Mesenchymal stem cell (in vitro differentiated cells and primary cell): ENCODE results near the gene DNAJC10.
A peak's percentile ranks its signal among the peaks of the same experiment; 100 is the strongest.

Experiments
- DNase-seq: peaks from one replicate; pipeline ENCODE4 v3.0.0-alpha.2; 2013
- H2AFZ ChIP-seq: one replicate; pipeline ENCODE4 v1.6.1; 2013; ENCODE audit warnings: low read depth, mild to moderate bottlenecking, control low read depth, inconsistent platforms, low read length, moderate library complexity
- H2AK5ac ChIP-seq: 2 replicates; pipeline ENCODE4 v1.6.1; 2013; ENCODE audit warnings: low read length, moderate library complexity, mild to moderate bottlenecking, inconsistent platforms; ENCODE audit not compliant: severe bottlenecking
- H2BK120ac ChIP-seq: one replicate; pipeline ENCODE4 v1.6.1; 2013; ENCODE audit warnings: low read depth, mild to moderate bottlenecking, inconsistent platforms, low read length, moderate library complexity
- H2BK12ac ChIP-seq, 2 experiments: one replicate each; pipeline ENCODE4 v1.6.1; 2013; ENCODE audit warnings: inconsistent platforms in 2 of 2, low read length in 2 of 2, mild to moderate bottlenecking in 2 of 2, moderate library complexity in 2 of 2, control low read depth in 1 of 2
- H2BK15ac ChIP-seq: one replicate; pipeline ENCODE4 v1.6.1; 2013; ENCODE audit warnings: mild to moderate bottlenecking, low read depth, inconsistent platforms; ENCODE audit not compliant: poor library complexity, severe bottlenecking
- H2BK5ac ChIP-seq: 2 replicates; pipeline ENCODE4 v1.6.1; 2013; ENCODE audit warnings: low read depth, mild to moderate bottlenecking, low read length, control low read depth, inconsistent platforms; ENCODE audit not compliant: poor library complexity, severe bottlenecking
- H3K14ac ChIP-seq, 2 experiments: one replicate each; pipeline ENCODE4 v1.6.1; 2013; ENCODE audit warnings: inconsistent platforms in 2 of 2, low read length in 2 of 2, control low read depth in 1 of 2, mild to moderate bottlenecking in 1 of 2, moderate library complexity in 1 of 2
- H3K18ac ChIP-seq, 2 experiments: one replicate each; pipeline ENCODE4 v1.6.1; 2013; ENCODE audit warnings: inconsistent platforms in 2 of 2, low read length in 2 of 2, control low read depth in 1 of 2, low read depth in 1 of 2, mild to moderate bottlenecking in 1 of 2
- H3K23ac ChIP-seq, 2 experiments: one replicate each; pipeline ENCODE4 v1.6.1; 2013; ENCODE audit warnings: inconsistent platforms in 2 of 2, low read length in 2 of 2, mild to moderate bottlenecking in 2 of 2, moderate library complexity in 2 of 2, control low read depth in 1 of 2
- H3K27ac ChIP-seq: 2 replicates; pipeline ENCODE4 v1.5.1; 2013; ENCODE audit warnings: mild to moderate bottlenecking, moderate library complexity, low read length, control low read depth, inconsistent platforms; ENCODE audit not compliant: poor library complexity, severe bottlenecking
- H3K27me3 ChIP-seq, 2 experiments: 2 replicates each; pipeline versions ENCODE4 v1.6.1 to v1.7.0; 2013; ENCODE audit warnings: low read length in 2 of 2, mild to moderate bottlenecking in 2 of 2, moderate library complexity in 2 of 2, control low read depth in 1 of 2, inconsistent platforms in 1 of 2; ENCODE audit not compliant: control insufficient read depth in 1 of 2, insufficient read depth in 1 of 2
- H3K36me3 ChIP-seq, 2 experiments: 2 replicates each; pipeline versions ENCODE4 v1.6.1 to v1.7.0; 2013; ENCODE audit warnings: low read length in 2 of 2, control low read depth in 1 of 2, inconsistent platforms in 1 of 2, low read depth in 1 of 2, mild to moderate bottlenecking in 1 of 2; ENCODE audit not compliant: insufficient read depth in 2 of 2, control insufficient read depth in 1 of 2
- H3K4ac ChIP-seq, 2 experiments: one replicate each; pipeline ENCODE4 v1.6.1; 2013; ENCODE audit warnings: inconsistent platforms in 2 of 2, low read length in 2 of 2, mild to moderate bottlenecking in 2 of 2, moderate library complexity in 2 of 2, control low read depth in 1 of 2, low read depth in 1 of 2
- H3K4me1 ChIP-seq: 2 replicates; pipeline ENCODE4 v1.6.1; 2013; ENCODE audit warnings: low read depth, low read length, control low read depth; ENCODE audit not compliant: control insufficient read depth, insufficient read depth
- H3K4me2 ChIP-seq: 2 replicates; pipeline ENCODE4 v1.6.1; 2013; ENCODE audit warnings: low read length, mild to moderate bottlenecking, inconsistent platforms; ENCODE audit not compliant: poor library complexity, severe bottlenecking
- H3K4me3 ChIP-seq, 2 experiments: 2 replicates each; pipeline versions ENCODE4 v1.5.1 to v1.7.0; 2013; ENCODE audit warnings: low read length in 2 of 2, mild to moderate bottlenecking in 2 of 2, control low read depth in 1 of 2, low read depth in 1 of 2; ENCODE audit not compliant: insufficient read depth in 1 of 2
- H3K79me1 ChIP-seq: replicated peaks from 2 replicates; pipeline ENCODE4 v1.6.1; 2013; ENCODE audit warnings: mild to moderate bottlenecking, control low read depth, low read length, inconsistent platforms; ENCODE audit not compliant: poor library complexity, severe bottlenecking
- H3K9ac ChIP-seq: 2 replicates; pipeline ENCODE4 v1.7.0; 2013; ENCODE audit warnings: mild to moderate bottlenecking, low read length, moderate library complexity
- H3K9me3 ChIP-seq: 2 replicates; pipeline ENCODE4 v1.7.0; 2013; ENCODE audit warnings: mild to moderate bottlenecking, low read length; ENCODE audit not compliant: control insufficient read depth
- H4K8ac ChIP-seq: one replicate; pipeline ENCODE4 v1.6.1; 2013; ENCODE audit warnings: inconsistent platforms, mild to moderate bottlenecking, low read length, moderate library complexity
- H4K91ac ChIP-seq: one replicate; pipeline ENCODE4 v1.6.1; 2013; ENCODE audit warnings: mild to moderate bottlenecking, low read length, inconsistent platforms
- WGBS: methylation state at CpG from one replicate; pipeline ENCODE4 v1.1.7; 2013; ENCODE audit warnings: mixed read lengths; 5-methylcytosine and 5-hydroxymethylcytosine counted together

The DNAJC10 gene

DNA sequence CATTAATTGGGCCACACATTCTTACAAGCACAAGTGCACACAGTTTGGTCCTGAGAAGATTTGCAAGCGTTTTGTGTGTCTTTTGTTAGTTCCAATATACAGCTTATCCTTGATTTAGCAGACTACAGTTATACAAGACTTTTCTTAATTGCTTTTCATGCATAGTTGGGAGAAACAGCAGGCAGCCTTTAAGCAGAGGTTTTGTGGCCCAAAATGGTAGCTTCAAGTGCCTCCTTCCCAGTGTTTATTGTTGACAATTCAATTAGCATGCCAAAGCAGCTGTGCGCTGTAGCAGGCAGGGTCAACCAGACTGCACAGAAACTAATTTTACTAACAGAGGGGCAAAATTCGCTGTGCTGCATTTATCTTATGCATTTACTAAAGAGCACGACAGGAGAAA is 102.9 kb downstream of the DNAJC10 start:
- H3K4me2 ChIP-seq: no peak overlapping the region
- H3K14ac ChIP-seq: no peak overlapping the region
- H3K79me1 ChIP-seq: no peaks in the 10 kb centered on the region
- no peak overlapping the region for H4K8ac ChIP-seq
- no peak overlapping the region for H3K9ac ChIP-seq
- H4K91ac ChIP-seq: no peak overlapping the region
- no peak overlapping the region for H3K27ac ChIP-seq
- DNase-seq: peak; percentile 32
- peaks cover 0 to 5% of the 10 kb centered on the region in 2 experiments for H3K27me3 ChIP-seq
- H2AFZ ChIP-seq: no peak overlapping the region
- H3K36me3 ChIP-seq: no peaks in the 10 kb centered on the region
- H3K4me1 ChIP-seq: no peaks in the 10 kb centered on the region
- 7% methylated on average over 3 of the region's 4 CpGs for WGBS
- no peak overlapping the region for H2BK5ac ChIP-seq
- H3K23ac ChIP-seq: no peak overlapping the region
- no peak overlapping the region for H2AK5ac ChIP-seq
- H3K4ac ChIP-seq: no peak overlapping the region
- H2BK12ac ChIP-seq: no peak overlapping the region
- H2BK15ac ChIP-seq: no peak overlapping the region
- H3K4me3 ChIP-seq: no peak overlapping the region
- H3K9me3 ChIP-seq: no peaks in the 10 kb centered on the region
- H3K18ac ChIP-seq: no peak overlapping the region
- H2BK120ac ChIP-seq: no peak overlapping the region

DNA sequence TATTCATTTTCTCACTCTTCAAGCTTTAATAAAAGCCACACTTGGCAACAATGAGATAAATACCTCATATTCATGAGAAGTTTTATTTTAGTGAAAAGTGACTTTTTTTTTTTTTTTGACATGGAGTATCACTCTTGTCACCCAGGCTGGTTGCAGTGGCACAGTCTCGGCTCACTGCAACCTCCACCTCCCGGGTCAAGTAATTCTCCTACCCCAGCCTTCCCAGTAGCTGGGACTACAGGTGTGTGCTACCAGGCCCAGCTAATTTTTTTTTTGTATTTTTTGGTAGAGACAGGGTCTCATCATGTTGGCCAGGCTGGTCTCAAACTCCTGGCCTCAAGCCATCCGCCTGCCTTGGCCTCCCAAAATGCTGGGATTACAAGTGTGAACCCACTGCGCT is 103.4 kb downstream of the DNAJC10 start:
- Histone ChIP-seq H3K9ac (no peak overlapping the region), H2BK15ac (no peak overlapping the region), H3K23ac (no peak overlapping the region), H3K4me3 (no peak overlapping the region), H3K4me1 (no peaks in the 10 kb centered on the region), H2AK5ac (no peak overlapping the region), H3K4me2 (no peak overlapping the region), H2BK12ac (no peak overlapping the region), H3K27ac (no peak overlapping the region), H2AFZ (no peak overlapping the region), H3K14ac (no peak overlapping the region), H3K36me3 (no peaks in the 10 kb centered on the region), H4K8ac (no peak overlapping the region), H3K4ac (no peak overlapping the region), H3K27me3 (peaks cover 0 to 3% of the 10 kb centered on the region in 2 experiments), H4K91ac (no peak overlapping the region), H2BK5ac (no peak overlapping the region), H3K18ac (no peak overlapping the region), H2BK120ac (no peak overlapping the region), H3K79me1 (no peaks in the 10 kb centered on the region), H3K9me3 (no peaks in the 10 kb centered on the region)
- no peak for DNase-seq
- 96% methylated on average over 4 of the region's 4 CpGs for WGBS

GRCh38 chr2:182821182-182821581 is 105.1 kb downstream of the DNAJC10 start:
- no peak overlapping the region for H3K4ac ChIP-seq
- no peak overlapping the region for H2BK12ac ChIP-seq
- H4K8ac ChIP-seq: no peak overlapping the region
- H2BK120ac ChIP-seq: no peak overlapping the region
- H3K9me3 ChIP-seq: no peaks in the 10 kb centered on the region
- no peak overlapping the region for H3K27ac ChIP-seq
- no peak overlapping the region for H3K23ac ChIP-seq
- no peak overlapping the region for H3K4me2 ChIP-seq
- H2BK15ac ChIP-seq: no peak overlapping the region
- H3K27me3 ChIP-seq: no peaks in the 10 kb centered on the region
- no peaks in the 10 kb centered on the region for H3K79me1 ChIP-seq
- H3K18ac ChIP-seq: no peak overlapping the region
- H3K4me3 ChIP-seq: no peak overlapping the region
- no peak overlapping the region for H4K91ac ChIP-seq
- H3K14ac ChIP-seq: no peak overlapping the region
- H3K4me1 ChIP-seq: no peaks in the 10 kb centered on the region
- H2BK5ac ChIP-seq: no peak overlapping the region
- no peaks in the 10 kb centered on the region for H3K36me3 ChIP-seq
- WGBS: no CpG with 5 or more reads among the region's 2 CpGs
- DNase-seq: no peak
- H2AK5ac ChIP-seq: no peak overlapping the region
- H2AFZ ChIP-seq: no peak overlapping the region
- H3K9ac ChIP-seq: no peak overlapping the region

GRCh38 chr2:182822733-182823132 is 106.7 kb downstream of the DNAJC10 start:
- WGBS: 89% methylated on average over 1 of the region's 2 CpGs
- Histone ChIP-seq H3K36me3 (no peaks in the 10 kb centered on the region), H3K27me3 (no peaks in the 10 kb centered on the region), H3K4me3 (no peak overlapping the region), H3K79me1 (no peaks in the 10 kb centered on the region), H3K27ac (no peak overlapping the region), H2BK15ac (no peak overlapping the region), H3K23ac (no peak overlapping the region), H2BK5ac (no peak overlapping the region), H3K9ac (no peak overlapping the region), H4K8ac (no peak overlapping the region), H4K91ac (no peak overlapping the region), H2BK12ac (no peak overlapping the region), H2BK120ac (no peak overlapping the region), H3K14ac (no peak overlapping the region), H2AK5ac (no peak overlapping the region), H3K4ac (no peak overlapping the region), H3K4me1 (no peaks in the 10 kb centered on the region), H3K9me3 (no peaks in the 10 kb centered on the region), H3K4me2 (no peak overlapping the region), H3K18ac (no peak overlapping the region), H2AFZ (no peak overlapping the region)
- DNase-seq: no peak
